Calu3 (cell line): ENCODE data around the gene NEU4. TPM values are rescaled to one million over a fixed set of nuclear protein-coding genes. Genes with fewer than 3 reads are reported as not detected.

Experiments used
- BruUV-seq: library from RNA; stranded (reverse); fragments of 400-500 nt; replicated peaks from 2 replicates; lab custom pipeline; 2021; lab: Mats Ljungman, UMichigan
- CTCF ChIA-PET: fragments of 300-600 bp; sonication (Branson Sonifier 250); formaldehyde crosslinking; loops from one replicate; lab custom pipeline; 2022; ENCODE audit warnings: antibody characterized with exemption; lab: Charles Lee
- DNase-seq: peaks from one replicate; pipeline ENCODE4 v3.0.0; 2022
- H3K27ac Mint-ChIP-seq: one replicate; pipeline ENCODE4 v1.8.0; 2022; ENCODE audit warnings: mixed read lengths; ENCODE audit not compliant: unreplicated experiment
- H3K27me3 Mint-ChIP-seq: one replicate; pipeline ENCODE4 v1.8.0; 2022; ENCODE audit warnings: mixed read lengths; ENCODE audit not compliant: unreplicated experiment
- H3K36me3 Mint-ChIP-seq: one replicate; pipeline ENCODE4 v1.8.0; 2022; ENCODE audit warnings: mild to moderate bottlenecking, moderate library complexity, mixed read lengths; ENCODE audit not compliant: insufficient read depth, unreplicated experiment
- H3K4me1 Mint-ChIP-seq: one replicate; pipeline ENCODE4 v1.8.0; 2022; ENCODE audit warnings: mild to moderate bottlenecking, low read depth, mixed read lengths; ENCODE audit not compliant: unreplicated experiment
- H3K4me3 Mint-ChIP-seq: one replicate; pipeline ENCODE4 v1.8.0; 2022; ENCODE audit warnings: mild to moderate bottlenecking, low read depth, moderate library complexity, mixed read lengths; ENCODE audit not compliant: unreplicated experiment
- H3K9me3 Mint-ChIP-seq: one replicate; pipeline ENCODE4 v1.8.0; 2022; ENCODE audit warnings: low read depth, mixed read lengths; ENCODE audit not compliant: unreplicated experiment
- CTCF ChIP-seq: fragments of 200-600 bp; IDR thresholded peaks from one replicate; pipeline ENCODE4 v1.8.0; 2022; ENCODE audit warnings: antibody characterized with exemption; ENCODE audit not compliant: unreplicated experiment
- intact Hi-C: fragments of 100-400 bp; cut with micrococcal nuclease; formaldehyde crosslinking; loops from one replicate; pipeline ENCODE4 v1.10.0; 2022; ENCODE audit not compliant: unreplicated experiment
- total RNA-seq: library from RNA; stranded (reverse); gene quantifications from 2 replicates; pipeline ENCODE4 v1.2.3, GENCODE V29; 2022

Gene NEU4
- total RNA-seq, 1 experiment from 2014 or later = 0.14 TPM

DNA sequence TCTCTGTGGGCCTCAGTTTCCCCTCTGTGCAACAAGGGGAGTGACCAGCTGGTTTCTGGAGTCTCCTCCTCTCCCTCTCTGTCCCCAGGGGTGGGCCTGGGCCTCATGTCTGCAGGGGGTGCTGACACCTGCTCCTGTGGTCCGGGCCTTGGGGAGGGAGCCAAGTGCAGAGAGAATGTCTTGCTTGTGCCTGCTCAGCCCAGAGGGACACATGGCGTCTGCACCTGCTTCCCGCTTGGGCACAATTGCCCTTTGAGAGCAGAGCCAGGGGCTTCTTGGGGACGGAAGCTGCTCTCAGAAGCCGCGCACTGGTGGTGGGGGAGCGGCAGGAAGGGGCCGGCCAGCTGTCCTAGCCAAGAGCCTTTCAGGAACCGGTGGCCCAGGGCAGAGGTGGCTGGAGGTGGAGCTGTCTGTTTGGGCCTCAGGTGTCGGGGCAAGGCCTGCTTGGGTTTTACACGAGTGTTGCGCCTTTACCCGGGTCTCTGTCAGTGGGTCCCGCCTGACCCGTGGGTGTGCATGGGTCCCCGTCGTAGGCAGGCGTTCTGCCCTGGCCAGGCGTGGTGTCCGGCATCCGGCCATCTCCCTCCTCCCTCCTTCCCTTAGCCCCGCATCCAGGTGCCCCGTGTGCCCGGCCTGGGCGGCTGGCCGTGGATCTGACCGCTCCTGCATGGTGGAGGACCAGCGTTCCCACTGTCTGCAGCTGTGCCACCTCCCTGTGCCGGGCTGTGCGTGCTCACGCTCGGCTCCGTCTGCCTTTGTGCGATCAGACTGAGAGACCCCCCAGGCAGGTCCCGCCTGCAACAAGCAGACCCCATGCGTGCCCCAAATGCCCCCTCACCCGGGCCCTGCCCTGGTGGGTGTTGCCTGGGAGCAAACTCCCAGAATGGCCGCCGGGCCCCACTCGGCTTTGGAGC is 4.0 kb downstream of the NEU4 start:
- H3K4me1 Mint-ChIP-seq = no peaks in the 10 kb centered on the region
- peaks cover 50% of the 10 kb centered on the region for H3K27me3 Mint-ChIP-seq
- H3K4me3 Mint-ChIP-seq = no peak overlapping the region
- no peaks in the 10 kb centered on the region for H3K9me3 Mint-ChIP-seq
- DNase-seq = no peak
- no peak for TF ChIP-seq CTCF
- BruUV-seq = no TSS peak
- H3K27ac Mint-ChIP-seq = no peak overlapping the region
- CTCF ChIA-PET = interaction anchor here (0.5 kb wide), 1 partner anchor 33 kb away, joined by 4 read pairs; no protein-coding TSS in a partner anchor
- H3K36me3 Mint-ChIP-seq = no peaks in the 10 kb centered on the region
- intact Hi-C loops = no loop called here

GRCh38 chr2:241813644-241814392 is 4.8 kb downstream of the NEU4 start:
- no TSS peak for BruUV-seq
- no peaks in the 10 kb centered on the region for H3K9me3 Mint-ChIP-seq
- no peaks in the 10 kb centered on the region for H3K4me1 Mint-ChIP-seq
- H3K4me3 Mint-ChIP-seq = no peak overlapping the region
- CTCF ChIA-PET = interaction anchor here (0.7 kb wide), 1 partner anchor 1052 kb away, joined by 6 read pairs; no protein-coding TSS in a partner anchor
- intact Hi-C loops = no loop called here
- H3K36me3 Mint-ChIP-seq = no peaks in the 10 kb centered on the region
- H3K27me3 Mint-ChIP-seq = peaks cover 48% of the 10 kb centered on the region
- DNase-seq = no peak
- no peak overlapping the region for H3K27ac Mint-ChIP-seq
- TF ChIP-seq CTCF = no peak

- H3K36me3 Mint-ChIP-seq = no peaks in the 10 kb centered on the region
- TF ChIP-seq CTCF = no peak
- intact Hi-C loops = no loop called here
- no TSS peak for BruUV-seq
- no peak for DNase-seq
- no peak overlapping the region for H3K4me3 Mint-ChIP-seq
- H3K4me1 Mint-ChIP-seq = no peaks in the 10 kb centered on the region
- H3K9me3 Mint-ChIP-seq = no peaks in the 10 kb centered on the region
- H3K27ac Mint-ChIP-seq = no peak overlapping the region
- CTCF ChIA-PET = interaction anchor here (0.7 kb wide), 1 partner anchor 1052 kb away, joined by 6 read pairs; no protein-coding TSS in a partner anchor
- H3K27me3 Mint-ChIP-seq = peaks cover 43% of the 10 kb centered on the region
Observed at GRCh38 chr2:241814393-241814642, 5.3 kb downstream of the NEU4 start.

GRCh38 chr2:241814643-241815476 is 5.9 kb downstream of the NEU4 start:
- Mint-ChIP-seq H3K4me3 (no peak overlapping the region), H3K36me3 (no peaks in the 10 kb centered on the region), H3K9me3 (no peaks in the 10 kb centered on the region), H3K4me1 (no peaks in the 10 kb centered on the region), H3K27me3 (peaks cover 37% of the 10 kb centered on the region), H3K27ac (no peak overlapping the region)
- no TSS peak for BruUV-seq
- no peak for TF ChIP-seq CTCF
- DNase-seq = no peak
- CTCF ChIA-PET = no interaction called here
- intact Hi-C loops = no loop called here
